ENCODE measurements around the gene FAM185A. TPM values are rescaled to one million over a fixed set of nuclear protein-coding genes. Genes with fewer than 3 reads are reported as not detected.

The FAM185A gene
- polyA plus RNA-seq, 3 donors: 2.5 to 6.8 (median 4.8) TPM

- Histone ChIP-seq H3K79me2 (ENCODE audit: insufficient read depth, low read length) (no peaks in the 10 kb centered on the region), H3K4me2 (replicated peaks; ENCODE audit: extremely low read depth, low read length, poor library complexity, severe bottlenecking) (no peak overlapping the region), H3K4me1 (ENCODE audit: control insufficient read depth in 1 of 2, insufficient read depth in 2 of 2, low read length in 2 of 2) (no peaks in the 10 kb centered on the region), H2AFZ (ENCODE audit: insufficient read depth, low read depth, low read length, poor library complexity, severe bottlenecking) (no peak overlapping the region), H3K9ac (ENCODE audit: insufficient read depth, low read length, poor library complexity, severe bottlenecking) (no peak overlapping the region), H3K4me3 (replicated peaks in 1 of 3; ENCODE audit: low read depth in 2 of 3, low read length in 3 of 3) (no peak overlapping the region), H4K20me1 (ENCODE audit: insufficient read depth, low read length) (no peaks in the 10 kb centered on the region), H3K36me3 (replicated peaks in 1 of 2; ENCODE audit: control insufficient read depth in 1 of 2, insufficient read depth in 2 of 2, low read length in 2 of 2) (no peaks in the 10 kb centered on the region), H3K9me3 (replicated peaks in 1 of 2; ENCODE audit: control insufficient read depth in 1 of 2, insufficient read depth in 1 of 2, low read length in 2 of 2) (no peaks in the 10 kb centered on the region), H3K27ac (ENCODE audit: low read depth in 1 of 2, low read length in 2 of 2) (no peak overlapping the region), H3K27me3 (ENCODE audit: control insufficient read depth in 2 of 2, insufficient read depth in 2 of 2, low read length in 2 of 2) (no peaks in the 10 kb centered on the region)
- intact Hi-C loops (cut with micrococcal nuclease): no loop called here
- no peak overlapping the region for H3K4me3 Mint-ChIP-seq
- no peak for DNase-seq
- H3K36me3 Mint-ChIP-seq: peaks cover 4 to 13% of the 10 kb centered on the region in 2 donors
- H3K9me3 Mint-ChIP-seq: peaks cover 0 to 3% (median 0%) of the 10 kb centered on the region in 7 donors
- WGBS (ENCODE audit: insufficient coverage): no CpG with 5 or more reads among the region's 3 CpGs
- no peak for TF ChIP-seq CTCF (IDR thresholded peaks at IDR 0.05)
- H3K4me1 Mint-ChIP-seq: peaks cover 2% of the 10 kb centered on the region
- no peaks in the 10 kb centered on the region for H3K27me3 Mint-ChIP-seq (ENCODE audit: low read depth in 3 of 3)
- peak overlapping the region in 1 of 7 donors; percentile 41 for H3K27ac Mint-ChIP-seq
Measured at GRCh38 chr7:102840404-102840803, 91.6 kb downstream of the FAM185A start.

DNA sequence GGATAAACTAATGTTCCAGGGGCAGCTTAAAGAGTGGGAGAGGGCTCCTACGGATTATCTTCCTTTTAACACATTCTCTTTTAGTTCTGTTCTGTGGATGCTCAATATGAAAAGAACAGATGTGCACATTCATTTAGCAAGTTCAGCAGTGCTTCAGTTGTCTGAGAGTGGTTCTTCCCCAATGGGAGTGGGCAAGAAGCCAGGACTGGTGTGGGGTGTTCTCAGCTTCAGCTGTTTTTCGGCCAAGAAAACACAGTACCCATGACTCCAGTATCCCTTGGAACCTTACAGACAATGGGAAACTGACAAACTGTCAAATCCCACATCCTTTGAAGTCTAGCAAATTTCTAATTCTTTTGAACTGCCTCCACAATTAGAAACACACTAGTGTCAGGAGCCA is 92.5 kb downstream of the FAM185A start:
- no peaks in the 10 kb centered on the region for H3K27me3 ChIP-seq (ENCODE audit: control insufficient read depth in 2 of 2, insufficient read depth in 2 of 2, low read length in 2 of 2)
- no peaks in the 10 kb centered on the region for H4K20me1 ChIP-seq (ENCODE audit: insufficient read depth, low read length)
- H3K4me1 Mint-ChIP-seq: peaks cover 2% of the 10 kb centered on the region
- intact Hi-C loops (cut with micrococcal nuclease): no loop called here
- H3K9ac ChIP-seq (ENCODE audit: insufficient read depth, low read length, poor library complexity, severe bottlenecking): no peak overlapping the region
- peaks cover 0 to under 1% (median 0%) of the 10 kb centered on the region in 7 donors for H3K9me3 Mint-ChIP-seq
- no peaks in the 10 kb centered on the region for H3K79me2 ChIP-seq (ENCODE audit: insufficient read depth, low read length)
- no peak for DNase-seq
- WGBS (ENCODE audit: insufficient coverage): 100% methylated on average over 1 of the region's 2 CpGs
- TF ChIP-seq CTCF (IDR thresholded peaks at IDR 0.05): no peak
- no peak overlapping the region for H3K4me3 ChIP-seq (replicated peaks in 1 of 3; ENCODE audit: low read depth in 2 of 3, low read length in 3 of 3)
- no peaks in the 10 kb centered on the region for H3K9me3 ChIP-seq (replicated peaks in 1 of 2; ENCODE audit: control insufficient read depth in 1 of 2, insufficient read depth in 1 of 2, low read length in 2 of 2)
- H3K36me3 Mint-ChIP-seq: peaks cover 1 to 11% of the 10 kb centered on the region in 2 donors
- no peak overlapping the region for H3K27ac ChIP-seq (ENCODE audit: low read depth in 1 of 2, low read length in 2 of 2)
- H2AFZ ChIP-seq (ENCODE audit: insufficient read depth, low read depth, low read length, poor library complexity, severe bottlenecking): no peak overlapping the region
- no peak overlapping the region for H3K4me2 ChIP-seq (replicated peaks; ENCODE audit: extremely low read depth, low read length, poor library complexity, severe bottlenecking)
- H3K27ac Mint-ChIP-seq: no peak overlapping the region
- no peak overlapping the region for H3K4me3 Mint-ChIP-seq
- no peaks in the 10 kb centered on the region for H3K4me1 ChIP-seq (ENCODE audit: control insufficient read depth in 1 of 2, insufficient read depth in 2 of 2, low read length in 2 of 2)
- no peaks in the 10 kb centered on the region for H3K36me3 ChIP-seq (replicated peaks in 1 of 2; ENCODE audit: control insufficient read depth in 1 of 2, insufficient read depth in 2 of 2, low read length in 2 of 2)
- H3K27me3 Mint-ChIP-seq (ENCODE audit: low read depth in 3 of 3): no peaks in the 10 kb centered on the region

Measured in CD14-positive monocyte (primary cell).